ENCODE data around the gene WDR45.

DNA sequence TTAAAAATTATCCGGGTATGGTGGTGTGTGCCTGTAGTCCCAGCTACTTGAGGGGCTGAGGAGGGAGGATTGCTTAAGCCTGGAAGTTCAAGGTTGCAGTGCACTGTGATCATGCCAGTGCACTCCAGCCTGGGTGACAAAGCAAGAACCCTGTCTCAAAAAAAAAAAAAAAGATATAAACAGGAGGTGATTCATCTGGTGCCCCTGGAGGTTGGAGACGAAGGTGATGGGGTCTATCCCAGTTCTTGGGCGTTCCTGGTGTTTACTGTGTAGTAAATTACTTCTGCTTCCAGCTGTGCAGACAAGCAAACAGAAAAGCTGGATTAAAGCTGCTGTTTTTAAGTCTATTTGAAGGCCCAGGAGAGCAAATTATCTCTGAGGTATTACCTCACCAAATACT, 23.9 kb upstream of the WDR45 start:
- TF ChIP-seq CTCF (conservative IDR thresholded peaks at IDR 0.05; ENCODE audit: low read length) = no peak
- TF ChIP-seq EZH2phosphoT487 (IDR thresholded peaks at IDR 0.05; ENCODE audit: borderline replicate concordance) = no peak
